Parathyroid adenoma (tissue), 2 donors: Measurements from ENCODE around the gene ADGRL3.

Source experiments
- H2AFZ ChIP-seq: fragments of 300-600 bp; sonication (generic); one replicate; pipeline ENCODE4 v1.7.0; 2017; ENCODE audit warnings: antibody characterized with exemption, mild to moderate bottlenecking
- H3K27ac ChIP-seq: fragments of 300-600 bp; sonication (generic); one replicate; pipeline ENCODE4 v1.7.0; 2017
- H3K27me3 ChIP-seq: fragments of 300-600 bp; sonication (generic); one replicate; pipeline ENCODE4 v1.7.0; 2017; ENCODE audit warnings: low read length; ENCODE audit not compliant: control insufficient read depth, insufficient read depth
- H3K36me3 ChIP-seq: fragments of 300-600 bp; sonication (generic); one replicate; pipeline ENCODE4 v1.7.0; 2017; ENCODE audit warnings: low read length; ENCODE audit not compliant: control insufficient read depth, insufficient read depth
- H3K4me1 ChIP-seq: fragments of 300-600 bp; sonication (generic); one replicate; pipeline ENCODE4 v1.7.0; 2017; ENCODE audit warnings: control low read depth
- H3K4me2 ChIP-seq: fragments of 300-600 bp; sonication (generic); one replicate; pipeline ENCODE4 v1.7.0; 2017; ENCODE audit warnings: low read length
- H3K4me3 ChIP-seq: fragments of 300-600 bp; sonication (generic); one replicate; pipeline ENCODE4 v1.7.0; 2017; ENCODE audit warnings: low read depth, low read length
- H3K79me2 ChIP-seq: fragments of 300-600 bp; sonication (generic); one replicate; pipeline ENCODE4 v1.7.0; 2017; ENCODE audit warnings: control low read depth
- H3K9ac ChIP-seq: fragments of 300-600 bp; sonication (generic); one replicate; pipeline ENCODE4 v1.7.0; 2017; ENCODE audit warnings: mild to moderate bottlenecking
- H3K9me3 ChIP-seq: fragments of 300-600 bp; sonication (generic); one replicate; pipeline ENCODE4 v1.7.0; 2017; ENCODE audit warnings: low read length; ENCODE audit not compliant: control insufficient read depth
- CTCF ChIP-seq: fragments of 300-600 bp; sonication (generic); IDR thresholded peaks from one replicate; pipeline ENCODE4 v1.7.0; 2017; ENCODE audit warnings: antibody characterized with exemption, mild to moderate bottlenecking
- donor health status: primary hyperparathyroidism.

The ADGRL3 gene

GRCh38 chr4:61805979-61806378 is 605.9 kb downstream of the ADGRL3 start:
- Histone ChIP-seq H3K27me3 (no peaks in the 10 kb centered on the region), H3K36me3 (no peaks in the 10 kb centered on the region), H3K9ac (no peak overlapping the region), H3K4me2 (no peak overlapping the region), H3K27ac (no peak overlapping the region), H3K9me3 (no peaks in the 10 kb centered on the region), H2AFZ (no peak overlapping the region), H3K4me1 (no peaks in the 10 kb centered on the region), H3K4me3 (no peak overlapping the region), H3K79me2 (no peaks in the 10 kb centered on the region)
- no peak for TF ChIP-seq CTCF

GRCh38 chr4:61812171-61812570 is 612.0 kb downstream of the ADGRL3 start:
- no peak for TF ChIP-seq CTCF
- no peak overlapping the region for H3K4me3 ChIP-seq
- no peaks in the 10 kb centered on the region for H3K36me3 ChIP-seq
- no peaks in the 10 kb centered on the region for H3K27me3 ChIP-seq
- no peak overlapping the region for H2AFZ ChIP-seq
- no peaks in the 10 kb centered on the region for H3K9me3 ChIP-seq
- H3K4me2 ChIP-seq, result no peak overlapping the region
- H3K79me2 ChIP-seq, result no peaks in the 10 kb centered on the region
- no peak overlapping the region for H3K27ac ChIP-seq
- no peaks in the 10 kb centered on the region for H3K4me1 ChIP-seq
- H3K9ac ChIP-seq, result no peak overlapping the region

- no peak for TF ChIP-seq CTCF
- no peaks in the 10 kb centered on the region for H3K9me3 ChIP-seq
- no peaks in the 10 kb centered on the region for H3K27me3 ChIP-seq
- H3K9ac ChIP-seq, result no peak overlapping the region
- H3K79me2 ChIP-seq, result no peaks in the 10 kb centered on the region
- no peaks in the 10 kb centered on the region for H3K36me3 ChIP-seq
- no peak overlapping the region for H3K4me2 ChIP-seq
- no peak overlapping the region for H3K27ac ChIP-seq
- H3K4me3 ChIP-seq, result no peak overlapping the region
- no peak overlapping the region for H2AFZ ChIP-seq
- H3K4me1 ChIP-seq, result no peaks in the 10 kb centered on the region
Observed at GRCh38 chr4:61817071-61817470, 616.9 kb downstream of the ADGRL3 start.

- H3K27me3 ChIP-seq, result no peaks in the 10 kb centered on the region
- H3K4me3 ChIP-seq, result no peak overlapping the region
- H3K9ac ChIP-seq, result no peak overlapping the region
- no peak overlapping the region for H3K27ac ChIP-seq
- H3K9me3 ChIP-seq, result no peaks in the 10 kb centered on the region
- no peaks in the 10 kb centered on the region for H3K4me1 ChIP-seq
- H2AFZ ChIP-seq, result no peak overlapping the region
- H3K4me2 ChIP-seq, result no peak overlapping the region
- no peaks in the 10 kb centered on the region for H3K36me3 ChIP-seq
- H3K79me2 ChIP-seq, result no peaks in the 10 kb centered on the region
- no peak for TF ChIP-seq CTCF
Observed at GRCh38 chr4:61820136-61820535, 620.0 kb downstream of the ADGRL3 start.

- H3K4me1 ChIP-seq, result no peaks in the 10 kb centered on the region
- H3K4me2 ChIP-seq, result no peak overlapping the region
- no peaks in the 10 kb centered on the region for H3K27me3 ChIP-seq
- TF ChIP-seq CTCF, result no peak
- H3K27ac ChIP-seq, result no peak overlapping the region
- no peaks in the 10 kb centered on the region for H3K36me3 ChIP-seq
- H3K9me3 ChIP-seq, result no peaks in the 10 kb centered on the region
- no peaks in the 10 kb centered on the region for H3K79me2 ChIP-seq
- H2AFZ ChIP-seq, result no peak overlapping the region
- H3K9ac ChIP-seq, result no peak overlapping the region
- no peak overlapping the region for H3K4me3 ChIP-seq
Observed at GRCh38 chr4:61824454-61824853, 624.3 kb downstream of the ADGRL3 start.
